Endothelial cell of umbilical vein (primary cell): ENCODE data around the gene NBEAL1. TPM values are rescaled to one million over a fixed set of nuclear protein-coding genes. Genes with fewer than 3 reads are reported as not detected.

ENCODE experiments used
- BruUV-seq: library from RNA; stranded (reverse); fragments of 400-500 nt; replicated peaks from 2 replicates; lab custom pipeline; 2021; lab: Mats Ljungman, UMichigan
- CTCF ChIA-PET: fragments of 300-600, 350-600 bp; sonication (Branson Sonifier 250); formaldehyde crosslinking; loops from one replicate; lab custom pipeline; 2021; ENCODE audit warnings: antibody characterized with exemption, inconsistent platforms; lab: Charles Lee
- POLR2A ChIA-PET: fragments of 300-600, 350-600 bp; sonication (Branson Sonifier 250); formaldehyde crosslinking; loops from one replicate; lab custom pipeline; 2021; ENCODE audit warnings: antibody characterized with exemption, inconsistent platforms; lab: Charles Lee
- DNase-seq: peaks from one replicate; pipeline ENCODE4 v3.0.0-alpha.2; 2011; ENCODE audit warnings: low read depth, low spot score
- FAIRE-seq: peaks from 2 replicates; lab custom pipeline; 2011; peaks lifted over from hg19 to GRCh38; lab: Jason Lieb, UNC
- H2AFZ ChIP-seq: 2 replicates; pipeline ENCODE4 v1.6.0; 2012; ENCODE audit warnings: low read depth, low read length, control low read depth, inconsistent platforms
- H3K27ac ChIP-seq: 2 replicates; pipeline ENCODE4 v1.5.1; 2011; ENCODE audit warnings: low read depth, mild to moderate bottlenecking, control low read depth, low read length, moderate library complexity; ENCODE audit not compliant: insufficient read depth
- H3K27me3 ChIP-seq, 2 experiments: 2 replicates each; pipeline versions ENCODE4 v1.6.0 to v1.6.1; 2011; ENCODE audit warnings: low read length in 2 of 2, mixed read lengths in 1 of 2; ENCODE audit not compliant: control insufficient read depth in 2 of 2, insufficient read depth in 2 of 2
- H3K36me3 ChIP-seq, 2 experiments: 2 replicates in 1 of 2; 3 replicates in 1 of 2; pipeline ENCODE4 v1.5.1; 2011; ENCODE audit warnings: low read length in 2 of 2, mild to moderate bottlenecking in 1 of 2, moderate library complexity in 1 of 2; ENCODE audit not compliant: control insufficient read depth in 2 of 2, insufficient read depth in 2 of 2; ENCODE audit errors: extremely low read depth in 1 of 2
- H3K4me1 ChIP-seq: 3 replicates; pipeline ENCODE4 v1.5.1; 2011; ENCODE audit warnings: mild to moderate bottlenecking, low read length; ENCODE audit not compliant: control insufficient read depth, insufficient read depth; ENCODE audit errors: extremely low read depth
- H3K4me2 ChIP-seq: 2 replicates; pipeline ENCODE4 v1.6.1; 2011; ENCODE audit warnings: low read length, control low read depth, mixed read lengths; ENCODE audit not compliant: insufficient read depth
- H3K4me3 ChIP-seq, 3 experiments: fragments of 200-600 bp in 1 of 3; sonication (generic), shearing (Covaris generic) in 1 of 3; replicated peaks in 1 of 3; 2 replicates each; pipeline ENCODE4 v1.5.1; 2011 to 2016; ENCODE audit warnings: control low read depth in 3 of 3, low read length in 3 of 3, mild to moderate bottlenecking in 2 of 3, inconsistent platforms in 1 of 3, low read depth in 1 of 3, moderate library complexity in 1 of 3; ENCODE audit not compliant: insufficient read depth in 1 of 3
- H3K79me2 ChIP-seq: 2 replicates; pipeline ENCODE4 v1.6.0; 2012; ENCODE audit warnings: low read length, inconsistent platforms; ENCODE audit not compliant: control insufficient read depth, insufficient read depth
- H3K9ac ChIP-seq: replicated peaks from 2 replicates; pipeline ENCODE3; 2011; ENCODE audit warnings: low read length, control low read depth; ENCODE audit not compliant: insufficient read depth; ENCODE audit errors: extremely low read depth
- H3K9me1 ChIP-seq: replicated peaks from 3 replicates; pipeline ENCODE4 v1.6.0; 2011; ENCODE audit warnings: mild to moderate bottlenecking, low read length; ENCODE audit not compliant: control insufficient read depth, insufficient read depth; ENCODE audit errors: extremely low read depth
- H3K9me3 ChIP-seq: replicated peaks from 2 replicates; pipeline ENCODE4 v1.5.1; 2012; ENCODE audit warnings: low read length, inconsistent platforms; ENCODE audit not compliant: control insufficient read depth, insufficient read depth
- H4K20me1 ChIP-seq: replicated peaks from 2 replicates; pipeline ENCODE3; 2011; ENCODE audit warnings: mild to moderate bottlenecking, low read length; ENCODE audit not compliant: control insufficient read depth, insufficient read depth; ENCODE audit errors: extremely low read depth
- CTCF ChIP-seq, 2 donors: IDR thresholded peaks; 1 replicate in 1 of 2; 2 replicates in 1 of 2; pipeline ENCODE4 v1.5.1; 2011; ENCODE audit warnings: low read length in 2 of 2, mild to moderate bottlenecking in 2 of 2, moderate library complexity in 2 of 2, control low read depth in 1 of 2, inconsistent platforms in 1 of 2, low read depth in 1 of 2; ENCODE audit not compliant: insufficient read depth in 1 of 2; ENCODE audit errors: extremely low read depth in 1 of 2
- EZH2 ChIP-seq: IDR thresholded peaks from 2 replicates; pipeline ENCODE4 v1.6.1; 2012; ENCODE audit warnings: borderline replicate concordance, low read depth, mild to moderate bottlenecking, moderate library complexity, low read length, inconsistent platforms; ENCODE audit not compliant: severe bottlenecking
- FOS ChIP-seq: IDR thresholded peaks from 2 replicates; pipeline ENCODE4 v1.6.1; 2011; ENCODE audit warnings: mild to moderate bottlenecking, low read length, moderate library complexity, borderline replicate concordance; ENCODE audit not compliant: insufficient read depth
- GATA2 ChIP-seq: IDR thresholded peaks from 2 replicates; pipeline ENCODE4 v1.7.0; 2011; ENCODE audit warnings: low read depth, mild to moderate bottlenecking, moderate library complexity, mixed read lengths, low read length; ENCODE audit not compliant: insufficient read length, insufficient read depth
- JUN ChIP-seq: IDR thresholded peaks from 2 replicates; pipeline ENCODE4 v1.6.1; 2011; ENCODE audit warnings: borderline replicate concordance, low read depth; ENCODE audit not compliant: insufficient read length, insufficient read depth
- MYC ChIP-seq: IDR thresholded peaks from one replicate; pipeline ENCODE4 v1.6.1; 2011; ENCODE audit warnings: mild to moderate bottlenecking, low read depth, low read length
- POLR2A ChIP-seq: IDR thresholded peaks from 2 replicates; pipeline ENCODE4 v1.6.1; 2012; ENCODE audit warnings: low read depth, mild to moderate bottlenecking, control low read depth, low read length
- POLR2AphosphoS5 ChIP-seq: IDR thresholded peaks from 2 replicates; pipeline ENCODE4 v1.6.1; 2012; ENCODE audit warnings: low read depth, mild to moderate bottlenecking, control low read depth, low read length, moderate library complexity; ENCODE audit not compliant: insufficient read depth
- dilution Hi-C: fragments of 300-500 bp; cut with MboI; formaldehyde crosslinking; loops from one replicate; pipeline ENCODE4 v1.15.0; 2019; ENCODE audit warnings: low sequenced_read_pairs; ENCODE audit not compliant: extremely low pct_ligation_motif_present
- intact Hi-C: fragments of 100-400 bp; cut with micrococcal nuclease; formaldehyde crosslinking; loops from one replicate; pipeline ENCODE4 v1.10.0; 2022
- polyA plus RNA-seq, 4 experiments: library from polyadenylated mRNA; depleted of rRNA in 3 of 4; stranded (reverse) in 3 of 4; unstranded in 1 of 4; fragments of >200 nt; gene quantifications; 2 replicates each; pipeline versions ENCODE4 v1.2.1 to v1.2.3, GENCODE V29; 2011 to 2012; ENCODE audit warnings: missing spikeins in 1 of 4
- total RNA-seq: library from RNA; stranded (reverse); gene quantifications from 2 replicates; pipeline ENCODE4 v1.2.3, GENCODE V29; 2021
- TF ChIP-seq, protein P1 (sequence below): IDR thresholded peaks from 2 replicates; pipeline ENCODE4 v1.6.1; 2011; ENCODE audit not compliant: insufficient read depth, insufficient read length

NBEAL1 gene
- total and polyA plus RNA-seq, 2 donors (not counting 3 experiments of a cell fraction or from before 2014, with no cell fraction given), result 2.1 to 23.3 TPM

- no peak overlapping the region for H3K9ac ChIP-seq
- DNase-seq (no peak), FAIRE-seq (no peak)
- TF ChIP-seq POLR2A (no peak), JUN (no peak), MYC (no peak), CTCF (IDR thresholded peaks at IDR 0.05; ENCODE audit: extremely low read depth in 1 of 2, insufficient read depth in 1 of 2, low read depth in 1 of 2, low read length in 2 of 2) (no peak), EZH2 (no peak), FOS (no peak), GATA2 (no peak), POLR2AphosphoS5 (no peak)
- TF ChIP-seq, protein P1, sequence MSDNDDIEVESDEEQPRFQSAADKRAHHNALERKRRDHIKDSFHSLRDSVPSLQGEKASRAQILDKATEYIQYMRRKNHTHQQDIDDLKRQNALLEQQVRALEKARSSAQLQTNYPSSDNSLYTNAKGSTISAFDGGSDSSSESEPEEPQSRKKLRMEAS, result no peak
- POLR2A ChIA-PET, result no interaction called here
- dilution Hi-C loops, result no loop called here
- peaks cover 0 to 2% of the 10 kb centered on the region in 2 experiments for H3K36me3 ChIP-seq
- no peaks in the 10 kb centered on the region for H3K27me3 ChIP-seq
- H3K9me3 ChIP-seq, result no peaks in the 10 kb centered on the region
- H3K79me2 ChIP-seq, result no peaks in the 10 kb centered on the region
- BruUV-seq, result no TSS peak
- H4K20me1 ChIP-seq, result no peaks in the 10 kb centered on the region
- H3K9me1 ChIP-seq, result no peaks in the 10 kb centered on the region
- no peak overlapping the region for H2AFZ ChIP-seq
- H3K4me1 ChIP-seq, result no peaks in the 10 kb centered on the region
- H3K4me3 ChIP-seq, result no peak overlapping the region
- H3K4me2 ChIP-seq, result no peak overlapping the region
- H3K27ac ChIP-seq, result no peak overlapping the region
- CTCF ChIA-PET, result no interaction called here
- intact Hi-C loops, result no loop called here
These were observed 26.4 kb downstream of the NBEAL1 start for GRCh38 chr2:203040966-203041521.
